ENCODE data around the gene SYNE2. TPM values are rescaled to one million over a fixed set of nuclear protein-coding genes. Genes with fewer than 3 reads are reported as not detected.

Gene SYNE2
- total RNA-seq, 1 donor from 2014 or later = 5.7 TPM

- Histone ChIP-seq H2AFZ (ENCODE audit: low read depth, low read length) (no peak overlapping the region), H3K9ac (ENCODE audit: low read length) (no peak overlapping the region), H3K27ac (ENCODE audit: low read depth, low read length) (no peak overlapping the region), H3K27me3 (ENCODE audit: insufficient read depth, low read length) (peaks cover 4% of the 10 kb centered on the region), H3K9me3 (ENCODE audit: insufficient read depth, low read depth, low read length) (no peaks in the 10 kb centered on the region), H3K4me1 (ENCODE audit: insufficient read depth, low read length) (no peaks in the 10 kb centered on the region), H4K20me1 (ENCODE audit: insufficient read depth, low read length) (no peaks in the 10 kb centered on the region), H3K4me3 (ENCODE audit: insufficient read depth, low read depth, low read length) (no peak overlapping the region), H3K4me2 (ENCODE audit: low read length) (no peak overlapping the region), H3K36me3 (ENCODE audit: insufficient read depth, low read length) (no peaks in the 10 kb centered on the region), H3K79me2 (ENCODE audit: insufficient read depth, low read length) (no peaks in the 10 kb centered on the region)
- Mint-ChIP-seq H3K9me3 (ENCODE audit: unreplicated experiment) (no peaks in the 10 kb centered on the region), H3K36me3 (ENCODE audit: low read depth, unreplicated experiment) (no peaks in the 10 kb centered on the region), H3K27ac (ENCODE audit: unreplicated experiment) (no peak overlapping the region), H3K4me1 (ENCODE audit: low read depth, unreplicated experiment) (no peaks in the 10 kb centered on the region), H3K4me3 (ENCODE audit: unreplicated experiment) (no peak overlapping the region), H3K27me3 (ENCODE audit: low read depth, unreplicated experiment) (peaks cover 14% of the 10 kb centered on the region)
- FAIRE-seq = no peak
- no peak for TF ChIP-seq EZH2 (IDR thresholded peaks at IDR 0.05; ENCODE audit: insufficient read depth, low read length)
- TF ChIP-seq CTCF (IDR thresholded peaks at IDR 0.05; ENCODE audit: insufficient read depth, low read depth, low read length) = no peak
- no peak for DNase-seq (ENCODE audit: low read depth)
These were observed 391.5 kb downstream of the SYNE2 start for GRCh38 chr14:64244279-64244678.

- Histone ChIP-seq H3K79me2 (ENCODE audit: insufficient read depth, low read length) (no peaks in the 10 kb centered on the region), H4K20me1 (ENCODE audit: insufficient read depth, low read length) (no peaks in the 10 kb centered on the region), H3K36me3 (ENCODE audit: insufficient read depth, low read length) (no peaks in the 10 kb centered on the region), H3K27me3 (ENCODE audit: insufficient read depth, low read length) (no peaks in the 10 kb centered on the region), H3K27ac (ENCODE audit: low read depth, low read length) (no peak overlapping the region), H3K4me3 (ENCODE audit: insufficient read depth, low read depth, low read length) (no peak overlapping the region), H3K4me2 (ENCODE audit: low read length) (no peak overlapping the region), H3K4me1 (ENCODE audit: insufficient read depth, low read length) (no peaks in the 10 kb centered on the region), H3K9me3 (ENCODE audit: insufficient read depth, low read depth, low read length) (no peaks in the 10 kb centered on the region), H2AFZ (ENCODE audit: low read depth, low read length) (no peak overlapping the region), H3K9ac (ENCODE audit: low read length) (no peak overlapping the region)
- H3K27ac Mint-ChIP-seq (ENCODE audit: unreplicated experiment) = no peak overlapping the region
- no peaks in the 10 kb centered on the region for H3K4me1 Mint-ChIP-seq (ENCODE audit: low read depth, unreplicated experiment)
- no peaks in the 10 kb centered on the region for H3K36me3 Mint-ChIP-seq (ENCODE audit: low read depth, unreplicated experiment)
- DNase-seq (ENCODE audit: low read depth) (no peak), FAIRE-seq (no peak)
- H3K9me3 Mint-ChIP-seq (ENCODE audit: unreplicated experiment) = no peaks in the 10 kb centered on the region
- peaks cover 10% of the 10 kb centered on the region for H3K27me3 Mint-ChIP-seq (ENCODE audit: low read depth, unreplicated experiment)
- no peak for TF ChIP-seq CTCF (IDR thresholded peaks at IDR 0.05; ENCODE audit: insufficient read depth, low read depth, low read length)
- TF ChIP-seq EZH2 (IDR thresholded peaks at IDR 0.05; ENCODE audit: insufficient read depth, low read length) = no peak
- H3K4me3 Mint-ChIP-seq (ENCODE audit: unreplicated experiment) = no peak overlapping the region
These were observed 392.7 kb downstream of the SYNE2 start for GRCh38 chr14:64245491-64245890.

- no peaks in the 10 kb centered on the region for H3K79me2 ChIP-seq (ENCODE audit: insufficient read depth, low read length)
- no peaks in the 10 kb centered on the region for H3K4me1 ChIP-seq (ENCODE audit: insufficient read depth, low read length)
- H3K4me1 Mint-ChIP-seq (ENCODE audit: low read depth, unreplicated experiment) = no peaks in the 10 kb centered on the region
- no peaks in the 10 kb centered on the region for H4K20me1 ChIP-seq (ENCODE audit: insufficient read depth, low read length)
- FAIRE-seq (no peak), DNase-seq (ENCODE audit: low read depth) (no peak)
- H3K9me3 ChIP-seq (ENCODE audit: insufficient read depth, low read depth, low read length) = no peaks in the 10 kb centered on the region
- no peaks in the 10 kb centered on the region for H3K9me3 Mint-ChIP-seq (ENCODE audit: unreplicated experiment)
- H2AFZ ChIP-seq (ENCODE audit: low read depth, low read length) = no peak overlapping the region
- H3K36me3 ChIP-seq (ENCODE audit: insufficient read depth, low read length) = no peaks in the 10 kb centered on the region
- no peak overlapping the region for H3K4me3 ChIP-seq (ENCODE audit: insufficient read depth, low read depth, low read length)
- TF ChIP-seq CTCF (IDR thresholded peaks at IDR 0.05; ENCODE audit: insufficient read depth, low read depth, low read length) (no peak), EZH2 (IDR thresholded peaks at IDR 0.05; ENCODE audit: insufficient read depth, low read length) (no peak)
- H3K27ac Mint-ChIP-seq (ENCODE audit: unreplicated experiment) = no peak overlapping the region
- no peak overlapping the region for H3K27ac ChIP-seq (ENCODE audit: low read depth, low read length)
- H3K27me3 ChIP-seq (ENCODE audit: insufficient read depth, low read length) = no peaks in the 10 kb centered on the region
- H3K9ac ChIP-seq (ENCODE audit: low read length) = no peak overlapping the region
- H3K36me3 Mint-ChIP-seq (ENCODE audit: low read depth, unreplicated experiment) = no peaks in the 10 kb centered on the region
- no peak overlapping the region for H3K4me3 Mint-ChIP-seq (ENCODE audit: unreplicated experiment)
- H3K27me3 Mint-ChIP-seq (ENCODE audit: low read depth, unreplicated experiment) = peaks cover 10% of the 10 kb centered on the region
- H3K4me2 ChIP-seq (ENCODE audit: low read length) = no peak overlapping the region
These were observed 393.9 kb downstream of the SYNE2 start for GRCh38 chr14:64246688-64247087.

All from astrocyte (in vitro differentiated cells and primary cell).